HEK293 (cell line): ENCODE results near the gene TMEM14A.

ENCODE experiments used
- CTCF ChIA-PET: fragments of 350-600 bp; formaldehyde crosslinking; extraction: SDS; loops from one replicate; lab custom pipeline; 2021; ENCODE audit warnings: antibody characterized with exemption; lab: Yijun Ruan, JAX
- POLR2A ChIA-PET: fragments of 300-600 bp; formaldehyde crosslinking; extraction: SDS; loops from one replicate; lab custom pipeline; 2020; ENCODE audit warnings: antibody characterized with exemption, inconsistent platforms; lab: Yijun Ruan, JAX
- H3K27ac ChIP-seq: fragments of 200-500 bp; sonication (Bioruptor generic); 2 replicates; pipeline ENCODE4 v1.5.1; 2014; ENCODE audit warnings: low read depth, low read length, control low read depth, inconsistent platforms; ENCODE audit errors: extremely low read depth
- H3K36me3 ChIP-seq, 2 experiments: fragments of 200-500 bp in 1 of 2; sonication (Bioruptor generic) in 1 of 2; 1 replicate in 1 of 2; 2 replicates in 1 of 2; pipeline ENCODE4 v1.5.1; 2014 to 2017; ENCODE audit warnings: inconsistent platforms in 2 of 2, low read length in 2 of 2; ENCODE audit not compliant: control insufficient read depth in 2 of 2, insufficient read depth in 1 of 2
- H3K4me1 ChIP-seq: fragments of 200-500 bp; sonication (Bioruptor generic); 2 replicates; pipeline ENCODE4 v1.5.1; 2014; ENCODE audit warnings: mild to moderate bottlenecking, low read length, inconsistent platforms; ENCODE audit not compliant: control insufficient read depth, insufficient read depth
- H3K4me3 ChIP-seq: 2 replicates; pipeline ENCODE4 v1.5.1; 2011; ENCODE audit warnings: low read depth, mild to moderate bottlenecking, control low read depth, low read length, moderate library complexity
- H3K9me3 ChIP-seq: fragments of 200-500 bp; sonication (Bioruptor generic); 2 replicates; pipeline ENCODE4 v1.5.1; 2014; ENCODE audit warnings: low read depth, low read length, inconsistent platforms; ENCODE audit not compliant: control insufficient read depth, insufficient read depth
- KLF9 ChIP-seq: fragments of 450-650 bp; formaldehyde crosslinking; IDR thresholded peaks from 2 replicates; pipeline ENCODE4 v1.5.1; 2016; ENCODE audit warnings: missing biosample characterization, missing genetic modification characterization, low read depth
- ZNF24 ChIP-seq: fragments of 450-650 bp; formaldehyde crosslinking; IDR thresholded peaks from 2 replicates; pipeline ENCODE4 v1.5.1; 2016; ENCODE audit warnings: missing biosample characterization, missing genetic modification characterization
- ZNF37A ChIP-seq: fragments of 450-650 bp; IDR thresholded peaks from 2 replicates; pipeline ENCODE4 v1.5.1; 2018; ENCODE audit warnings: missing biosample characterization, missing genetic modification characterization
- ZNF394 ChIP-seq: fragments of 450-650 bp; formaldehyde crosslinking; IDR thresholded peaks from 2 replicates; pipeline ENCODE4 v1.5.1; 2016; ENCODE audit warnings: missing biosample characterization, missing genetic modification characterization, mild to moderate bottlenecking, moderate library complexity, borderline replicate concordance
- ZNF555 ChIP-seq: fragments of 450-650 bp; formaldehyde crosslinking; conservative IDR thresholded peaks from 2 replicates; pipeline ENCODE4 v1.5.1; 2017; ENCODE audit warnings: missing biosample characterization, mild to moderate bottlenecking, missing genetic modification characterization, inconsistent platforms
- ZSCAN16 ChIP-seq: fragments of 450-650 bp; formaldehyde crosslinking; IDR thresholded peaks from 2 replicates; pipeline ENCODE4 v1.5.1; 2016; ENCODE audit warnings: missing biosample characterization, missing genetic modification characterization
- TF ChIP-seq, protein P1 (sequence below): fragments of 450-650 bp; formaldehyde crosslinking; IDR thresholded peaks from 2 replicates; pipeline ENCODE4 v1.5.1; 2017; ENCODE audit warnings: missing biosample characterization, missing genetic modification characterization

TMEM14A gene

DNA sequence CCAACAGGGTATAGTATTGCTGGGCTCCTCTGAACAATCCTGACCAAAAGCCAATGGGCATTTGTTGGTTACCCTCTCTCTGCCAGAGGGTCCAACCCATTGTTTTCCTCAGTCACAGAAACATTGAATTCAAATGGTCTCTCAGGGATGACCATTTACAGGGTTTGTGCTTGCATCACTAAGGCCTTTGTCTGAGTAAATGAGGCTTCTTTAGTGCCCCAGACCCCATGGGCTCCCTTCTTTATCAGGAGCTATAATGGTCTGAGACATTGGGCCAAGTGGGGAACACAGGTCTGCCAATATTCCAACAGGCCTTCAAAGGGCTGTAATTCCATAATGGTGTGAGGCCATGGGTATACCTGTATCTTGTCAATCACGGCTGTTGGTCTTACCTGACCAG is 65.2 kb downstream of the TMEM14A start:
- Histone ChIP-seq H3K36me3 (no peaks in the 10 kb centered on the region), H3K4me1 (no peaks in the 10 kb centered on the region), H3K27ac (no peak overlapping the region), H3K9me3 (no peaks in the 10 kb centered on the region), H3K4me3 (no peak overlapping the region)
- ChIA-PET CTCF (interaction anchor here (3.2 kb wide), 1 partner anchor 12 kb away, joined by 10 read pairs; no protein-coding TSS in a partner anchor), POLR2A (no interaction called here)
- TF ChIP-seq KLF9 = no peak
- no peak for TF ChIP-seq ZNF555 (tag by site-specific recombination)
- TF ChIP-seq ZSCAN16 (tag by site-specific recombination) = no peak
- TF ChIP-seq ZNF37A (tag by site-specific recombination) = no peak
- TF ChIP-seq, protein P1, sequence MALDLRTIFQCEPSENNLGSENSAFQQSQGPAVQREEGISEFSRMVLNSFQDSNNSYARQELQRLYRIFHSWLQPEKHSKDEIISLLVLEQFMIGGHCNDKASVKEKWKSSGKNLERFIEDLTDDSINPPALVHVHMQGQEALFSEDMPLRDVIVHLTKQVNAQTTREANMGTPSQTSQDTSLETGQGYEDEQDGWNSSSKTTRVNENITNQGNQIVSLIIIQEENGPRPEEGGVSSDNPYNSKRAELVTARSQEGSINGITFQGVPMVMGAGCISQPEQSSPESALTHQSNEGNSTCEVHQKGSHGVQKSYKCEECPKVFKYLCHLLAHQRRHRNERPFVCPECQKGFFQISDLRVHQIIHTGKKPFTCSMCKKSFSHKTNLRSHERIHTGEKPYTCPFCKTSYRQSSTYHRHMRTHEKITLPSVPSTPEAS (tag by site-specific recombination) = no peak
- TF ChIP-seq ZNF394 = no peak
- TF ChIP-seq ZNF24 (tag by site-specific recombination) = no peak
